ENCODE data around the gene TSPAN3.

GRCh38 chr15:77002954-77003912 lies 67.7 kb downstream of the TSPAN3 start:
- TF ChIP-seq POLR2A (IDR thresholded peaks at IDR 0.05): no peak
- no peak for TF ChIP-seq CTCF (IDR thresholded peaks at IDR 0.05)
